Skeletal muscle tissue (tissue), 4 donors: ENCODE measurements around the gene JAKMIP3. TPM values are rescaled to one million over a fixed set of nuclear protein-coding genes. Genes with fewer than 3 reads are reported as not detected.

Experiments used
- H3K27ac ChIP-seq: one replicate; pipeline ENCODE4 v1.7.0; 2013; ENCODE audit warnings: mild to moderate bottlenecking, low read depth, low read length, inconsistent platforms
- H3K27me3 ChIP-seq, 3 donors: one replicate each; pipeline ENCODE4 v1.7.0; 2013; ENCODE audit warnings: low read length in 3 of 3; ENCODE audit not compliant: control insufficient read depth in 3 of 3, insufficient read depth in 3 of 3
- H3K36me3 ChIP-seq, 3 donors: one replicate each; pipeline ENCODE4 v1.7.0; 2013; ENCODE audit warnings: low read length in 3 of 3; ENCODE audit not compliant: control insufficient read depth in 3 of 3, insufficient read depth in 3 of 3
- H3K4me1 ChIP-seq, 3 donors: one replicate each; pipeline ENCODE4 v1.7.0; 2013; ENCODE audit warnings: low read length in 3 of 3, mild to moderate bottlenecking in 3 of 3; ENCODE audit not compliant: control insufficient read depth in 3 of 3, insufficient read depth in 3 of 3
- H3K4me3 ChIP-seq, 3 donors: one replicate each; pipeline ENCODE4 v1.7.0; 2013; ENCODE audit warnings: low read length in 3 of 3
- H3K9ac ChIP-seq, 3 donors: one replicate each; pipeline ENCODE4 v1.7.0; 2013; ENCODE audit warnings: low read length in 3 of 3, mild to moderate bottlenecking in 3 of 3, moderate library complexity in 2 of 3, low read depth in 1 of 3
- H3K9me3 ChIP-seq, 3 donors: one replicate each; pipeline ENCODE4 v1.7.0; 2013; ENCODE audit warnings: low read length in 3 of 3; ENCODE audit not compliant: control insufficient read depth in 3 of 3
- total RNA-seq: library from RNA; depleted of rRNA; stranded (reverse); fragments of >200 nt; gene quantifications from one replicate; pipeline ENCODE4 v1.2.3, GENCODE V29; 2014
- donor health status: Osteomylitis.

Gene JAKMIP3
- total RNA-seq, 1 donor from 2014 or later = under 0.01 TPM

DNA sequence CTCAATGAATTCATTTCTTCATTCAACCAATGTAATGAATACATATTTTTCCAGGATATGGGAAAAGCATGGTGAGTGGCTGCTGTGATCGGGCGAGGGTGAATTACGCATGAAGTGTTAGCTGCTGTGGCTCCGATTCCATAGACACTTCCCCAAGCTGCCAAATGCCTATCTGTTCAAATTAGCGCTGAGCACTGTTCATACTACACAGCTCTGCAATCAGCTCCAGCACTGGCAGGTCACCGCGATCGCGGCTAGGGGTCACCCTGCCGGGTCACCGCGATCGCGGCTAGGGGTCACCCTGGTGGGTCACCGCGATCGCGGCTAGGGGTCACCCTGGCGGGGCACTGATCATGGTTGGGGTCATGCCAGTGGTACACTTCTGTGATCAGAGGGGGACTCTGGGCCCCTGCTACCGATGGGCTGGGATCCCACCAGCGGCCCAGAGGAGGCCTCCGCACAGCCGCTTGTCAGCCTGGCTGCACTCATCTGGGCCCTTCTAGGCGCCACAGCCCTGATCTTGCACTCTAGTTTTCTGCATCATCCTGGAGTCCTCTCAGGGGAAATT, 49.3 kb downstream of the JAKMIP3 start:
- Histone ChIP-seq H3K4me1 (peaks cover 0 to 5% (median 4%) of the 10 kb centered on the region in 3 donors), H3K9me3 (no peaks in the 10 kb centered on the region), H3K4me3 (no peak overlapping the region), H3K9ac (no peak overlapping the region), H3K27me3 (no peaks in the 10 kb centered on the region), H3K36me3 (peaks cover 0 to 2% (median 0%) of the 10 kb centered on the region in 3 donors), H3K27ac (no peak overlapping the region)

Other genes starting within 250 kb of the JAKMIP3 start
- 27.1 TPM for gene PPP2R2D, start 164.9 kb upstream of the JAKMIP3 start, total RNA-seq
- 20.9 TPM for gene BNIP3, start 84.0 kb upstream of the JAKMIP3 start, total RNA-seq
- gene DPYSL4, start 121.0 kb downstream of the JAKMIP3 start, total RNA-seq = 1.0 TPM
- 8.4 TPM for gene STK32C, start 242.0 kb downstream of the JAKMIP3 start, total RNA-seq